B cell (primary cell): ENCODE data around the gene CHCHD5.

Source experiments
- EZH2 ChIP-seq: IDR thresholded peaks from 2 replicates; pipeline ENCODE4 v1.6.1; 2012; ENCODE audit warnings: borderline replicate concordance, low read depth, mild to moderate bottlenecking, moderate library complexity, low read length; ENCODE audit not compliant: insufficient read depth, poor library complexity, severe bottlenecking
- TF ChIP-seq, protein P1 (sequence below): fragments of 200-600 bp; IDR thresholded peaks from one replicate; pipeline ENCODE4 v1.8.0; 2022; ENCODE audit warnings: antibody characterized with exemption, mild to moderate bottlenecking

DNA sequence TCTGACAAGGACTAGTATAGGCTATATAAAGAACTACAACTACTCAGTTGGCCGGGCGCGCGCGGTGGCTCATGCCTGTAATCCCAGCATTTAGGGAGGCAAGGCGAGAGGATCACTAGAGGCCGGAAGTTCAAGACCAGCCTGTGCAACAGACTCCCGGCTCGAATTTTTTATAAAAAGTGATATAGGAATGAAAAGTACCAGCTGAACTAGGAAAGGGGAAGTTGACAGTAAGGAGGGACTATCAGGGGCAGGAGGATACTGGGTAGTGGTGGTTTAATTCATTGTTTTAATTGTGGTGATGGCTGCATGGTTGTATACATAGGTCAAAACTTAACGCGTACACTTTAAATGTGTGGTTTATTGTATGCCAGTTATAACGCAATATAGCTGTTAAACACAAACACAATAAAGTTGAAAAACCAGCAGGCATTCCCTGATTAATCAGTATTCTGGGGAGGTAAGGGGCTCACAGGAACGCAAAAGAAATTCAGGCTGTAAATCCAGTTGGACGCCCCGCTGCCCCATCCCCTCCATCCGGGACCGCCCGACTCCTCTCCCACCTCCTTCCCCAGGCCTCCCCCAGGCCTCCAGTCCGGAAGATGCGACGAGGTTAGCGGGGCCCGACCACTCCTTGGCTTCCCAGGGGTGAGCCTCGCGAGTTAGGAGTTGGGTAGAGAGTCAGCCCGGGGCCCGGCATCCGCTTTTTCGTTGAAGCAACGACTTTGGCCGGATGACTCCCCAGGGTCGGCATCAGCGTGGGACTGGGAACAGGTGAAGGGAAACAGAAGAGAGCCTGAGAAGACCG lies 42.9 kb upstream of the CHCHD5 start:
- TF ChIP-seq, protein P1, sequence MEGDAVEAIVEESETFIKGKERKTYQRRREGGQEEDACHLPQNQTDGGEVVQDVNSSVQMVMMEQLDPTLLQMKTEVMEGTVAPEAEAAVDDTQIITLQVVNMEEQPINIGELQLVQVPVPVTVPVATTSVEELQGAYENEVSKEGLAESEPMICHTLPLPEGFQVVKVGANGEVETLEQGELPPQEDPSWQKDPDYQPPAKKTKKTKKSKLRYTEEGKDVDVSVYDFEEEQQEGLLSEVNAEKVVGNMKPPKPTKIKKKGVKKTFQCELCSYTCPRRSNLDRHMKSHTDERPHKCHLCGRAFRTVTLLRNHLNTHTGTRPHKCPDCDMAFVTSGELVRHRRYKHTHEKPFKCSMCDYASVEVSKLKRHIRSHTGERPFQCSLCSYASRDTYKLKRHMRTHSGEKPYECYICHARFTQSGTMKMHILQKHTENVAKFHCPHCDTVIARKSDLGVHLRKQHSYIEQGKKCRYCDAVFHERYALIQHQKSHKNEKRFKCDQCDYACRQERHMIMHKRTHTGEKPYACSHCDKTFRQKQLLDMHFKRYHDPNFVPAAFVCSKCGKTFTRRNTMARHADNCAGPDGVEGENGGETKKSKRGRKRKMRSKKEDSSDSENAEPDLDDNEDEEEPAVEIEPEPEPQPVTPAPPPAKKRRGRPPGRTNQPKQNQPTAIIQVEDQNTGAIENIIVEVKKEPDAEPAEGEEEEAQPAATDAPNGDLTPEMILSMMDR, result no peak
- no peak for TF ChIP-seq EZH2
